ENCODE data around the gene SYCP1.
"Not testable (repeated sequence)": the region's sequence is repeated elsewhere in the genome, so short reads cannot be mapped to it uniquely, and the experiment has no call there.

Gene SYCP1

GRCh38 chr1:114854693-114855320 is at the start of gene SYCP1:
TSS of gene SYCP1 (plus strand) at chr1:114854863. CDS start at chr1:114855465, 602 bp downstream.
- no peak for DNase-seq

- no peak for DNase-seq
Observed at GRCh38 chr1:114819869-114820268, 34.8 kb upstream of the SYCP1 start.

- no peak for DNase-seq
Observed at GRCh38 chr1:114820392-114820791, 34.3 kb upstream of the SYCP1 start.

- no peak for DNase-seq
Observed at GRCh38 chr1:114821978-114822377, 32.7 kb upstream of the SYCP1 start.

GRCh38 chr1:114828251-114828650 is 26.4 kb upstream of the SYCP1 start:
- no peak for DNase-seq

- DNase-seq, result not testable (repeated sequence)
Observed at GRCh38 chr1:114830075-114830474, 24.6 kb upstream of the SYCP1 start.

- DNase-seq, result no peak
Observed at GRCh38 chr1:114831276-114831994, 23.2 kb upstream of the SYCP1 start.

GRCh38 chr1:114832057-114832456 is 22.6 kb upstream of the SYCP1 start:
- no peak for DNase-seq

- DNase-seq, result no peak
Observed at GRCh38 chr1:114833421-114833820, 21.2 kb upstream of the SYCP1 start.

GRCh38 chr1:114844270-114844669 is 10.4 kb upstream of the SYCP1 start:
- no peak for DNase-seq

GRCh38 chr1:114853584-114853983 is 1.1 kb upstream of the SYCP1 start:
- DNase-seq, result no peak

- DNase-seq, result no peak
Observed at GRCh38 chr1:114861384-114861783, 6.7 kb downstream of the SYCP1 start.

GRCh38 chr1:114892194-114892918 is 37.7 kb downstream of the SYCP1 start:
- no peak for DNase-seq

GRCh38 chr1:114896795-114897194 is 42.1 kb downstream of the SYCP1 start:
- DNase-seq, result no peak

GRCh38 chr1:114901814-114902213 is 47.2 kb downstream of the SYCP1 start:
- no peak for DNase-seq

GRCh38 chr1:114902343-114902742 is 47.7 kb downstream of the SYCP1 start:
- DNase-seq, result no peak

- DNase-seq, result no peak
Observed at GRCh38 chr1:114903480-114903879, 48.8 kb downstream of the SYCP1 start.

- not testable (repeated sequence) for DNase-seq
Observed at GRCh38 chr1:114915720-114916119, 61.1 kb downstream of the SYCP1 start.

GRCh38 chr1:114926607-114927006 is 71.9 kb downstream of the SYCP1 start:
- no peak for DNase-seq

- DNase-seq, result no peak
Observed at GRCh38 chr1:114927401-114927800, 72.7 kb downstream of the SYCP1 start.

GRCh38 chr1:114956570-114956969 is 101.9 kb downstream of the SYCP1 start:
- no peak for DNase-seq

- DNase-seq, result no peak
Observed at GRCh38 chr1:114959423-114959822, 104.8 kb downstream of the SYCP1 start.

GRCh38 chr1:114976891-114977290 is 122.2 kb downstream of the SYCP1 start:
- DNase-seq, result no peak

All from stimulated activated naive CD4-positive, alpha-beta T cell treated with Interleukin-2 at 50 U/mL for 16 hours (primary cell).